Measurements from ENCODE around the gene FAM169A.
A peak's percentile ranks its signal among the peaks of the same experiment; 100 is the strongest.
"Not testable (repeated sequence)": the region's sequence is repeated elsewhere in the genome, so short reads cannot be mapped to it uniquely, and the experiment has no call there.

FAM169A gene, protein sequence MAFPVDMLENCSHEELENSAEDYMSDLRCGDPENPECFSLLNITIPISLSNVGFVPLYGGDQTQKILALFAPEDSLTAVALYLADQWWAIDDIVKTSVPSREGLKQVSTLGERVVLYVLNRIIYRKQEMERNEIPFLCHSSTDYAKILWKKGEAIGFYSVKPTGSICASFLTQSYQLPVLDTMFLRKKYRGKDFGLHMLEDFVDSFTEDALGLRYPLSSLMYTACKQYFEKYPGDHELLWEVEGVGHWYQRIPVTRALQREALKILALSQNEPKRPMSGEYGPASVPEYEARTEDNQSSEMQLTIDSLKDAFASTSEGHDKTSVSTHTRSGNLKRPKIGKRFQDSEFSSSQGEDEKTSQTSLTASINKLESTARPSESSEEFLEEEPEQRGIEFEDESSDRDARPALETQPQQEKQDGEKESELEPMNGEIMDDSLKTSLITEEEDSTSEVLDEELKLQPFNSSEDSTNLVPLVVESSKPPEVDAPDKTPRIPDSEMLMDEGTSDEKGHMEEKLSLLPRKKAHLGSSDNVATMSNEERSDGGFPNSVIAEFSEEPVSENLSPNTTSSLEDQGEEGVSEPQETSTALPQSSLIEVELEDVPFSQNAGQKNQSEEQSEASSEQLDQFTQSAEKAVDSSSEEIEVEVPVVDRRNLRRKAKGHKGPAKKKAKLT

DNA sequence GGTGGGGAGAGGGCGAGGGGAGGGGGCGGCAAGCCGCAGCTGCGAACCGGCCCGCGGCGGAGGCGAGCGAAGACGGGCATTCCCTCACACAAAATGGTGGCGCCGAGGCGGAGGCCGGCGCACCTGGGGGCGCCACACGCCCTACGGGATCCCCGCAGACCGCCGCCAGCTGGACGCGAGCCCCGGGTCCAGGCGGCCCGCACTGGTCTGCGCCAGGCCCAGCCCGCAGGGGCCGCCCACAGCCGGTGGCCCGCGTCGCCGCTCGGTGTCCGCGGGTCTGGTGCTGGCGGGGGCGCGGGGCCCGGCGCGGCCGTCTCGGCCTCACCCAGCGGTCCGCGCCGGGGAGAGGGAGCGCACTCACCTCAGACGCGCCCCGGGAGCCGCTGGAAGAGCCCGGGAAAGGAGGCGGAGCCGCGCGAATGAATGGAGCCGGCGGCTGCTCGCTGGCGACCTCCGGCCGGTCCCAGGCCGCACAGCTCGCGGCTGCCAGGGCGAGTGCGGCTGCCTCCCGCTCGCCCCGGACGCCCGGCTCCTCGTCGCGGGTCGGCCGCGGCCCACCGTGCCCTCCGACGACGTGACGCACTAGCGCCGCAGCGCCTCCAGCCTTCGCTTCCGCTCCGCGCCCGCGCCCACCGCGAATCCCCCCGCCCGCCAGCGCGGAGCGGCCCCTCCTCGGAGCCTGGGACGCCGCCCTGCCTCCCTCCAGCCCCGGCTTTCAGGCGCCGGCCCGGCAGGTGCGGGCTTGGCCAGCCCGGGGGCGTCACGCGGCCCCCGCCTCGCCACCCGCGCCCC, at the start of gene FAM169A:
TSS of gene FAM169A (minus strand) at position 584 of the 792 bp plus-strand sequence. CDS start 24,711 bp downstream, outside the sequence.
- peak; percentile 20 to 36 for DNase-seq (ENCODE audit: low read depth in 2 of 2)

DNA sequence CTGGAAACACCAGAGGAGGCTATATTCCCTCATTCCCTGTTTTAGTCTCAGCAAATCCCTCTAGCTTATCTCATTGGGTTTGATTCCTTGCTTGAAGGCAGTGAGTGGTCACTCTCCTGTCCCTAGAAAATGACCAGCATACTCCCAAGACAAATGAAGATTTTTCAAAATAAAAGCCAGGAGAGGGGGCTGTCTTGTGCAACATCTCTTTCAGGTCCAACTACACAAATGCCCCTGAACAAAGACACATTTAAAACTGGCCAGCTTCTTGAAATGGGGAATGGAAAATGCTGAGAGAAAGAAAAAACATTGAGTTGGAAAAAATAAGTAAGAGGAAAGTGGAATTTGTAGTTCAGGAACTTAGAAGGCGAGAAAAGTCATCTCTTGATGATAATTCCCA, 49.3 kb upstream of the FAM169A start:
- DNase-seq (ENCODE audit: low read depth in 2 of 2) = no peak

- DNase-seq (ENCODE audit: low read depth in 2 of 2) = not testable (repeated sequence)
Observed at GRCh38 chr5:74911421-74911820, 45.2 kb upstream of the FAM169A start.

GRCh38 chr5:74909888-74910287, 43.7 kb upstream of the FAM169A start:
- not testable (repeated sequence) for DNase-seq (ENCODE audit: low read depth in 2 of 2)

- not testable (repeated sequence) for DNase-seq (ENCODE audit: low read depth in 2 of 2)
Observed at GRCh38 chr5:74908237-74908636, 42.0 kb upstream of the FAM169A start.

- DNase-seq (ENCODE audit: low read depth in 2 of 2) = not testable (repeated sequence)
Observed at GRCh38 chr5:74904713-74905112, 38.5 kb upstream of the FAM169A start.

DNA sequence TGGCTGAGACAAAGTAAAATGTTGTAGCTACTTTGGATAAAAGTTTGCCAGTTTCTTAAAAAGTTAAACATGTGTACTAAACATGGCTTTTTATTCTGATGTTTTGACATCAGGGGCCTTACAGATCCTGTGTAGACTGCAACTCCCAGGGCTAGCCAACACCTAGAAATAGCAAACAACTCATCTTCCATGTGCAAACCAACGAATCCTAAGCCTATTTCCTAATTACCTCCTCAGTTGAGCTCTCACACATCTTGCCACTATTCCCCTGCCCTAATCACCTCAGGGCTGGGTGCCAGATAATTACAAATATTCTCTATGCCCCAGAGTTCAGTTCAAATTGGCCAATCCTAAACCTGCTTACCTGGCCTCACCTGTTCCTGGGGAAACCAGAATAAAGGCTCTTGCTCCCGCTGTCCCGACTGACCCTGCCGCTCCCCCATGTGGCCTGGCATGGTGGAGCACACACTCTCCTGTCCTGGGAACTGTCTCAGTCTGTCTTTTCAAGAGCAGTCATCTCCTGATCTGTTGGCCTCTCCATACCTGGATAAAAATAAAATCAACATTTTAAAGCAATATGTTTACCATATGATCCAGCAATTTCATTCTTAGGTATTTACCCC, 37.1 kb upstream of the FAM169A start:
- DNase-seq (ENCODE audit: low read depth in 2 of 2) = no peak

DNA sequence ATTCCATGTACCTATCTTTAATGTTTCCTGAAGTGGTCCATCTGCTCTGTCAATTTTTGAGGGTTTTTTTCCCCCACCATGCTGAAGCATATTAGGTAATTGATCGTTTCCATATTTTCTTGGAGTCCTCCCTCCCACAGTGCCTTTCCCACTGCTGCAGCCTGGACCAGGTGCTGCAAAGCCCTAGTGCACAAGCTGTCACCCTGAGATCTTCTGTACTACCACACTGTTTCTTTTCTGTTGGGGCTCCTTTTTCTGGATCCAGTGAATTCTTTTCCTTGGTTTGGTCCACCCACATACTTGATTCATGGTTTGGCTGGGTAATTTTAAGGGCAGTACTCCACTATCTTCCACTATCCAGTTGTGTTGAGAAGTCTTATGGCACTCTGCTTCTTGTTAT, 30.9 kb upstream of the FAM169A start:
- DNase-seq (ENCODE audit: low read depth in 2 of 2) = no peak

- no peak for DNase-seq (ENCODE audit: low read depth in 2 of 2)
Observed at GRCh38 chr5:74895906-74896305, 29.7 kb upstream of the FAM169A start.

DNA sequence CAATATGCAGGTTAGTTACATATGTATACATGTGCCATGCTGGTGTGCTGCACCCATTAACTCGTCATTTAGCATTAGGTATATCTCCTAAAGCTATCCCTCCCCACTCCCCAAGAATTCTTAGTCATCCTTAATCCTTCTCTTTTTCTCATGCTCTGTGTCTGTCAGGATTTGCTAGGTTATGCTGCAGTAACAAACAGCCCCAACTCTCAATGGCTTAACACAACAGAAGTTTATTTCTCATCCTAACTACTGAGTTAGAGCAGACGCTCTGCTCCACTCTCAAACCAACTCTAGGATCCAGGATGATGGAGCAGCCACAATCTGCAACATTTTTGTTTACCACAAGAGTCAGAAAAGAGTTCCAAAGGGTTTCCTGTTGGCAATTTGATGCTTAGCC, 28.2 kb upstream of the FAM169A start:
- no peak for DNase-seq (ENCODE audit: low read depth in 2 of 2)

GRCh38 chr5:74892921-74893320, 26.7 kb upstream of the FAM169A start:
- no peak for DNase-seq (ENCODE audit: low read depth in 2 of 2)

DNA sequence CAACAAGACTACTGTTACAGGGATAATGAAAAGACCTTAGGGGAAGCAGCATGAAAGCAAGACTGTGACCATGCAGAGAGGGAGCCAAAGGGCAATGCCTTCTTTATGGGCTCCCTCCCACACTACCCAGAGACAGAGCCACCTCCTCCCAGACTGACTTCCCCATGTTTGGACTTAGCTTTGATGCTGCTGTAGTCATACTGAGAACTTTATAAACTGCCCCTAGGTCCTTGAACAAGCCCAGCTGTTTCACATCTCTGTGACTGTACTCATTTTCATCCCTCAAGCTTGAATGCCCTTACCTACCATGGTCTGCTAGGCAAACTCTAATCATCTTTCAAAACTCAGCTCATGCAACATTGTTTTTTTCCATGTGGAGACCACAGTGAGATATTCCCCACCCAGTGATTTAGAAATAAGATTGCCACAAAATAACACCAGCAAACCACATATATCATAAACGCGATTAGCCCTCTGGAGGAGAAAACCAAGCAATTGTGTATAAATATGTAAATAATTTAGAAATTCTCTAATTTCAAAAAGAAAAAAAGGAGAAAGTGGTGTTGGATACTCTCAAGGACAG, 23.4 kb upstream of the FAM169A start:
- no peak for DNase-seq (ENCODE audit: low read depth in 2 of 2)

- DNase-seq (ENCODE audit: low read depth in 2 of 2) = no peak
Observed at GRCh38 chr5:74888117-74888516, 21.9 kb upstream of the FAM169A start.

- DNase-seq (ENCODE audit: low read depth in 2 of 2) = no peak
Observed at GRCh38 chr5:74885170-74885569, 19.0 kb upstream of the FAM169A start.

DNA sequence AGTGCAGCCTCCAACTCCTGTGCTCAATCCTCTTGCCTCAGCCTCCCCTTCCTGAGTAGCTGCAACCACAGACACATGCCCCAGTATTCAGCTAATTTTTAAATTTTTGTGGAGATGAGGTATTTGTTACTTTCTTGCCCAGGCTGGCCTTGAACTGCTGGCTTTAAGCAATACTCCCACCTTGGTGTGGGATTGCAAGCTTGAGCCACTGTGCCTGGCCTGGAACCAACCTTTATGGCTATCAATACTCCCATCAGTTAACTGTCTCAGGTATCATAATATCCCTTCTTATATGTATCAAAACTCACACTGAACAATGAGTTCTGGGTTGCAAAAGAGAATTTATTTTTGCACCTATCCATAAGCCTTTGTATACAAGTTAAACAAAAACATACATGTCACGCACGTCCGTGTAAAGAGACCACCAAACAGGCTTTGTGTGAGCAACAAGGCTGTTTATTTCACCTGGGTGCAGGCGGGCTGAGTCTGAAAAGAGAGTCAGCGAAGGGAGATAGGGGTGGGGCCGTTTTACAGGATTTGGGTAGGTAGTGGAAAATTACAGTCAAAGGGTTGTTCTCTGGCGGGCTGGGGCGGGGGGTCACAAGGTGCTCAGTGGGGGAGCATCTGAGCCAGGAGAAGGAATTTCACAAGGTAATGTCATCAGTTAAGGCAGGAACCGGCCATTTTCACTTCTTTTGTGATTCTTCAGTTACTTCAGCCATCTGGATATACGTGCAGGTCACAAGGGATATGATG, 16.4 kb upstream of the FAM169A start:
- DNase-seq (ENCODE audit: low read depth in 2 of 2) = not testable (repeated sequence)

GRCh38 chr5:74877624-74878304, 11.6 kb upstream of the FAM169A start:
- no peak for DNase-seq (ENCODE audit: low read depth in 2 of 2)

DNA sequence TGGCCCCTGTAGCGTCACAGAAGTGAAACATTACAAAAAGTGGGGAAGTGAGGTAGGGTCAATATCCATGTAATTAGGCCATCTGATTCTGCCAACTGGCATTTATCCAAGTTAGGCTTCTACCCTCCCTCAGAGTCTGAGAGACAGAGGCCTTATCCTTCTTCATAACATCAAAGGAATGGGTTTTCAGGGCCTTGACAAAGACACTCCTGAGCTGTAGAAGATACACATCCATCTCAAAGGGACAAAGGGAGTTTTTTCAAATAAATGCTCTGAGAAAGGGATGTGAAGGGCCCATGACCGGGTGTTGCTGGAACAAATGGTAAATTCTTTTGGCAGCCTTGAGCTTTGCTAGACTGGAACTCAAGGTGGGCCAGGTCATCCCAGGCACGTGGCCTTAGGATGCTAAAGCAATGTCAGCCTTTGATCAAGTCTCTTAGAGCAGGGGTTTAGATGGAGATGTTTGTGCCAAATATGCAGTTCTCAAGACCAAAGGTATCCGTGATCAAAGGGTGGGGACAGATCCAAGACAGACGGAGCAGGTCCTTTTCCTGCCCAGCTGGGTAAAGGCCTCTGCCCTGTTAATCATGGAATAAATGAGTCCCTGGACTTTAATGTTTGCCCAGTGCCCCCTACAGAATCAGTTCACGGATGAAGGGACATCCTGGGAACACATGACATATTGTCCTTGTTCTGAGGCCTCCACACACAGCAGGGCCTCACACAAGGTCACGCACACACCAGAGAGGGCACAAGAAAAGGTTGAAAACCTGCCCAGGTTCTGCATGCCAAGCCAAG, 10.0 kb upstream of the FAM169A start:
- no peak for DNase-seq (ENCODE audit: low read depth in 2 of 2)

- DNase-seq (ENCODE audit: low read depth in 2 of 2) = no peak
Observed at GRCh38 chr5:74873525-74874249, 7.5 kb upstream of the FAM169A start.

Measured in stimulated activated CD8-positive, alpha-beta memory T cell treated with anti-CD3 and anti-CD28 coated beads, Interleukin-2, amount 100 ng/mL, for 48 hours (primary cell).